HuH-7 (cell line): ENCODE data around the gene APOL6.
"Not testable (repeated sequence)": the region's sequence is repeated elsewhere in the genome, so short reads cannot be mapped to it uniquely, and the experiment has no call there.

Source experiments
- DNase-seq: peaks from one replicate; pipeline ENCODE4 v3.0.0; 2011; ENCODE audit warnings: low spot score

Gene APOL6

DNA sequence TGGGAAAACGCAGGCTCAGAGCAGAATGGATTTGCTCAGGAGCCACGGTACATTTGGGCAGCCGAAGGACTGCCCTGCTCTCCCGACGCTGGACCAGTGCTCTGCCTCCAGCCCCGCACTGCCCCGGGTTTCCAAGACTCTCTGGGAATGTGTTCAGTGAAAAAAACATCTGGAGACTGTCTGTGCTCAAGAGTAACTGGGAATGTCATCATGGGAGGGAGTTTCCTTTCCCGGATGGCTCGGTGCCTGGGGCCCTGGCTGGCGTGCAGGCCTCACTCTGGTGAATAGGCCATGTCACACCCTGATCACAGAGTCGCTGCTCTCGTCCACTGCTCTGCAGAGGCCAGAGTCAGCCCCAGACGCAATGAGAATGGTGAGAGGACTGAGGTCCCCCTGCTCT, 9.8 kb upstream of the APOL6 start:
- no peak for DNase-seq

- no peak for DNase-seq
Observed at GRCh38 chr22:35641494-35642120, 6.6 kb upstream of the APOL6 start.

DNA sequence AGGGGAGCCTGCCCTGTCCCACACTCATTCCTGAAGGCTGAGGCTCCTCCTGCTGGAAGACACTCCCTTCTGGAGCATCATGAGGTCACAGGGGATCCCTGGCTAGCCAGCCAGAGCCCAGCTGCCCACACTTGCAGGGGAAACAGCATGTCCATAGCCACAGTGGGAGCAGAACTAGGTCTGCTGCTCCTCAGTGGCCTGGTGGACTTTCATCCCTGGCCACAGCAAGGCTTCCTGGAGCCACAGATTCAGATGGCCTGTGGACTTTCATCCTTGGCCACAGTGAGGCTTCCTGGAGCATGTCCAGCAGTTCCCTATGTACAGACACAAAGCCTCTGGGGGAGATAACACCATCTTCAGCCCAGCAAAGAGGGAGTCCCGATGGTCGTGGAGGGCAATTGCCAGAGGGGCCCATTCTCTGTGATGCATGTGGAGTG, 5.9 kb upstream of the APOL6 start:
- no peak for DNase-seq

- DNase-seq = no peak
Observed at GRCh38 chr22:35643991-35644390, 4.3 kb upstream of the APOL6 start.

DNA sequence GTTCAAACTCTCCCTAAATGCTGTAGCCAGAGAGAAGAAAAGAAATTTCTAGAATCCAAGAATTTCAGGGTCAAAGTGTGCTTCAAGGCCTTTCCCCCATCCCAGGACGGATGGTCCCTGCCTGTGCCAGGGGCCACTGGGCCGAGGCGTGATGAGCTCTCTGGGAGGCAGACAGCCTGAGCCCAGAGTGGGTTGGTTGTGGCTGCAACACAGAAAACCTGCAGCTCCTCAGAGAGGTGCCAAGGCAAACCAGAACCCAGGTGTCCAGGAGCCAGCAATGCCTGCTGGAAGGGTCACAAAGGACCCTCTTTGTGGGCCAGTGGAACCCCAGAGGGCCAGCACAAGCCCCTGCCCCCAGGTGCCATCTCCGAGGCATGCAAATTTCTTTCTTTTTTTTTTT, 2.6 kb upstream of the APOL6 start:
- DNase-seq = no peak

DNA sequence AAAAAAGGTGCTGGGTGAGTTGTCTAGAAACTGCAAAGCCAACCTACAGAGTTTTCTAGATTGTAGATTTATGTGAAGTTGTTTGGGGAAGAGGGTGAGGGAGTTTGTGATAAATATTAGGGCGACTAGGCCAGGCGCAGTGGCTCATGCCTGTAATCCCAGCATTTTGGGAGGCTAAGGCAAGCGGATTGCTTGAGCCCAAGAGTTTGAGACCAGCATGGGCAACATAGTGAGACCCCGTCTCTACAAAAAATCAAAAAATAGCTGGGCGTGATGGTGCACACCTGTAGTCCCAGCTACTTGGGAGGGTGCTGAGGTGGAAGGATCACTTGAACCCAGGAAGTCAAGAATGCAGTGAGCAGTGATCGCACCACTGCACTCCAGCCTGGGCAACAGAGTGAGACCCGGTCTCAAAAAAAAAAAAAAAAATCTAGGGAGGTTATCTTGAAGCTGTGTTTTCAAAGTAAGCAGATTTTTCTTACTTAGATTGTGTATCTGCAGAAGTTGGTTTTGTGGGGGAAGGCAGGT, 844 bp downstream of the APOL6 start:
- DNase-seq = no peak

GRCh38 chr22:35649636-35650250, 1.5 kb downstream of the APOL6 start:
- DNase-seq = no peak

- DNase-seq = no peak
Observed at GRCh38 chr22:35651085-35651484, 2.8 kb downstream of the APOL6 start.

DNA sequence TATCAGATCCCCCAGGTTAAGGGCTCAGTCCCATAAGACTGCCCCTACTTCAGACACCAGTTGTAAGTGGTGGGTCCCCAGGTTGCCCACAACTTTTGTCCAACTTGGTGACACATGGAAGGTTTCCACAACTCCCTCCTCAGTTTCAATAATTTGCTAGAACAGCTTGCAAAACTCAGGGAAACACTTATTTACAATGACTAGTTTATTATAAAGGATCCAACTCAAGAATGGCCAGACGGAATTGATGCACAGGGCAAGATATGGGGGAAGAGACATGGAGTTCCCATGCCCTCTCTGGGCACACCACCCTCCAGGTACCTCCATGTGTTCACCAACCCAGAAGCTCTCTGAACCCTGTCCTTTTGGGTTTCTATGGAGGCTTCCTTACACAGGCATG, 5.6 kb downstream of the APOL6 start:
- no peak for DNase-seq

DNA sequence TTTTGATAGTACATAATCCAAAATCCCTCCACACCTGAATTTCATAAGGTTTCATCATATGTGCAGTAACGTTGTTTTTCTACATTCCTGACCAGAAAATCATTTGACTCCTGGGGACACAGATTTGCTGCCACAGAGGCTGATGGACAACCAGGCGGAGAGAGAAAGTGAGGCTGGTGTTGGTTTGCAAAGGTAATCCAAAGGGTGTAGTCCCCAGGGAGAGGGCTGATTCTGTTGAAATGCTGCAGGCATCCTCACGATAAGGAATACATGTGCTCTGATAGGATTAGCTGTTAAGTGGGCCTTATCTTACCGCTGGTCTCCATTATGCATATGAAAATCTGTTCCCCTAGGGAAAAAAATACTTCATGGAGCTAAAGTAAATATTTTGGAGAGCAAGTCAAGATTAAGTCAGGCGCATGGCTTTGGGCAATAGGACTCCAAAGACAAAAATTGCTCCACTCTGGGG, 8.1 kb downstream of the APOL6 start:
- no peak for DNase-seq

DNA sequence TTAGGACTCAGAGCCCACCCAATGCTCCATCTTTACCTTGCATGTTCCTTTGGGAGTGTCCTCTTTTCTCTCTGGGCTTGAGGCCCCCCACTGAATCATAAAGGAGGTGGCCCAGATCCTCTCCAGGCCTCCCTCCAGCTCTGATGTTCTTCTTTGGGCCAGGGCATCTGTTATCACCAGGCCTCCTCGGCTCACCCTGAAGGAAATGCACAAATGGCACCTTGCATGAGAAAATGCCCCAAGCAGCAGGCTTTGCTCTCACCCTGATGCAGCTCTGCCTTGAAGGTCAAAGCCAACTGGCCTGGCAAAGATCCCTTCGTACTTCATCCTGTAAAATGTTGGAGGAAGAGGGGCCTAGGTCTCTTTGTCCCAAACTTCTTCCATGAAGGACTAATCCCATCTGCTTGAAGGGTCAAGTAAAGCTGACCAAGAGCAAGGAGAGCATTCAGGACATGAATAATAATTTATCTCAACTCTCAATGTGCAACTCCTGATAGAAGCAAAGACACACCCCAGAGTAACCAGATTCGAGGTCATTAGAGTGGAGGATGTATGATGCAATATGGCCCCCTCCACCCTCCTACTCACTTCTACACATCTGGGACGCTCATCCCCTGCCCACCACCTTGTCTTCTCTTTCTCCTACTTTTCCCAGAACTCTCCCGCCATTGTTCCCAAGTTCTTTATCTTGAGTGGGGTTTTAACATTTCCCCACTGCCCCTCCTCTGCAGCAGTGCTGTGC, 9.5 kb downstream of the APOL6 start:
- no peak for DNase-seq

DNA sequence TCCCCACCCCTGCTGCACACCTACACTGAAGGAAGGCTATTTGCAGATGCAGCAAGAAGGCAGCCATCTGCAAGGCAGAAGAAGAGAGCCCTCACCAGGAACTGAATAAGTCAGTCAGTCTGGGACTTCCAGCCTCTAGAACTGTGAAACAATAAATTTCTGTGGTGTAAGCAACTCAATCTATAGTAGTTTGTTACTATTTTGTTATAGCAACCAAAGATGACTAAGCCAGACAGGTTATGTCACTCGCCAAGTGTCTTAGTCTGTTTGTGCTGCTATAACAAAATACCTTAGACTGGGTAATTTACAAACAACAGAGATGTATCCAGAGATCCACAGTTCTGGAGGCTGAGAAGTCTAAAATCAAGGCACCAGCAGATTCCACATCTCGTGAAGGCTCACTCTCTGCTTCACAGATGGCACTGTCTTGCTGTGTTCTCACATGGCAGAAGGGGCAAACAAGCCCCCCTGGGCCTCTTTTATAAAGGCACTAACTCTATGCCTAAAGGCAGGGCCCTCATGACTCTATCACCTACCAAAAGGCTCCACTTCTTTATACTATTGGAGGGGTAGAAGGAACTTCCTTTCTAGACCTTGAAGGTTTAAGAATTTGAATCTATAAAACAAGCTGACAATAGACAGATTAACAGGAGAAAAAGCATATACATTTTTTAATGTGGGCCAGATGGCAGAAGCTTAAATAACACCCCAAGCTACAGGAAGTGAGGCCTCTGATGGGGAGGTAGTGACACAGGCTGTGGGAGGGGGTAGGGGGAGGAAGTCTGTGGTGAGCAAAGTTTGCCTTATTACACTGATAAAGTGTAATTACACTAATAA, 12.3 kb downstream of the APOL6 start:
- no peak for DNase-seq

DNA sequence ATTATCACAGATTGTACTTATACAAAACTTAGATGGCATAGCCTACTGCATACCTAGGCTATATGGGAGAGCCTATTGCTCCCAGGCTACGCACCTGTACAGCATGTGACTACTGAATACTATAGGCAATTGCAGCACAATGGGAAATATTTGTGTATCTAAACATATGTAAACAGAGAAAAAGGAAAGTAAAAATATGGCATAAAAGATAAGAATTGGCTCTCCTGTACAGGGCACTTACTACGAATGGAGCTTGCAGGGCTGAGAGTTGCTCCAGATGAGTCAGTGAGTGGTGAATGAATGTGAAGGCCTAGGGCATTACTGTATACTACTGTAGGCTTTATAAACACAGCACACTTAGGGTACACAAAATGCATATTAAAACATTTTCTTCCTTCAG, 13.2 kb downstream of the APOL6 start:
- DNase-seq = no peak

GRCh38 chr22:35662914-35663313, 14.7 kb downstream of the APOL6 start:
- DNase-seq = no peak

- DNase-seq = no peak
Observed at GRCh38 chr22:35663371-35663770, 15.1 kb downstream of the APOL6 start.

- DNase-seq = no peak
Observed at GRCh38 chr22:35664955-35665587, 16.8 kb downstream of the APOL6 start.

- DNase-seq = not testable (repeated sequence)
Observed at GRCh38 chr22:35666699-35667098, 18.5 kb downstream of the APOL6 start.

- no peak for DNase-seq
Observed at GRCh38 chr22:35674335-35674734, 26.1 kb downstream of the APOL6 start.

DNA sequence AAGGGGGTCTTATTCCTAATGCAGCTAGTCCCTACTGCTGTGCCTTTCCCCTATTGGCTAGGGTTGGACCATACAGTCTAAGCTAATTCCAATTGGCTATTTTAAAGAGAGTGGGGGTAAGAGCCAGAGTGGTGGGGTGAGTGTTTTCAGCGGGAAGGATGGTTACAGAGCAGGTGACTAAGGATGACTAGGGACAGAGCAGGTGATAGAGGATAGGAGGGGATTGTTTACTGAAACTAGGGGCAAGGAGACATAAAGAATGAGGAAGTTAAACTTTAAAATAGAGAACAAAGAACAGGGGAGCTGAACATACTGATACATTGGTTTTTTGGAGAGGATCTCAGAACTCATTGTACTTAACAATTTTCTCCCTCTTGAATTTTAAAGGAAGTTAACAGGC, 27.8 kb downstream of the APOL6 start:
- DNase-seq = not testable (repeated sequence)

- DNase-seq = no peak
Observed at GRCh38 chr22:35677460-35678187, 29.4 kb downstream of the APOL6 start.

GRCh38 chr22:35678836-35679235, 30.6 kb downstream of the APOL6 start:
- DNase-seq = no peak
